Suprapubic skin (tissue), 4 donors: Measurements from ENCODE around the gene GRIA3.

Source experiments
- CTCF ChIP-seq, 2 donors: fragments of 200-600 bp in 1 of 2; fragments of 450-650 bp in 1 of 2; sonication (generic) in 1 of 2; IDR thresholded peaks; one replicate each; pipeline ENCODE4 v1.5.1; 2016 to 2019; ENCODE audit warnings: antibody characterized with exemption in 2 of 2, mild to moderate bottlenecking in 1 of 2, moderate library complexity in 1 of 2
- EP300 ChIP-seq: sonication (generic); formaldehyde crosslinking; IDR thresholded peaks from one replicate; pipeline ENCODE4 v1.6.1; 2017; ENCODE audit warnings: antibody characterized with exemption
- POLR2A ChIP-seq, 2 donors: fragments of 450-650 bp; IDR thresholded peaks; one replicate each; pipeline ENCODE4 v1.6.1; 2017; ENCODE audit warnings: antibody characterized with exemption in 2 of 2, mild to moderate bottlenecking in 2 of 2, moderate library complexity in 2 of 2
- POLR2AphosphoS5 ChIP-seq, 3 donors: sonication (generic); formaldehyde crosslinking; IDR thresholded peaks; one replicate each; pipeline ENCODE4 v1.6.1; 2017; ENCODE audit warnings: antibody characterized with exemption in 3 of 3

GRCh38 chrX:123504630-123505270 is 320.7 kb downstream of the GRIA3 start:
- TF ChIP-seq EP300: no peak
- TF ChIP-seq CTCF (IDR thresholded peaks at IDR 0.05): no peak
- no peak for TF ChIP-seq POLR2A (IDR thresholded peaks at IDR 0.05)
- no peak for TF ChIP-seq POLR2AphosphoS5 (IDR thresholded peaks at IDR 0.05)
